SIG-M5 (cell line): Measurements from ENCODE around the gene PRICKLE4.

Experiments used
- DNase-seq: peaks from one replicate; lab custom pipeline; 2025; lab: John Stamatoyannopoulos, UW

PRICKLE4 gene

DNA sequence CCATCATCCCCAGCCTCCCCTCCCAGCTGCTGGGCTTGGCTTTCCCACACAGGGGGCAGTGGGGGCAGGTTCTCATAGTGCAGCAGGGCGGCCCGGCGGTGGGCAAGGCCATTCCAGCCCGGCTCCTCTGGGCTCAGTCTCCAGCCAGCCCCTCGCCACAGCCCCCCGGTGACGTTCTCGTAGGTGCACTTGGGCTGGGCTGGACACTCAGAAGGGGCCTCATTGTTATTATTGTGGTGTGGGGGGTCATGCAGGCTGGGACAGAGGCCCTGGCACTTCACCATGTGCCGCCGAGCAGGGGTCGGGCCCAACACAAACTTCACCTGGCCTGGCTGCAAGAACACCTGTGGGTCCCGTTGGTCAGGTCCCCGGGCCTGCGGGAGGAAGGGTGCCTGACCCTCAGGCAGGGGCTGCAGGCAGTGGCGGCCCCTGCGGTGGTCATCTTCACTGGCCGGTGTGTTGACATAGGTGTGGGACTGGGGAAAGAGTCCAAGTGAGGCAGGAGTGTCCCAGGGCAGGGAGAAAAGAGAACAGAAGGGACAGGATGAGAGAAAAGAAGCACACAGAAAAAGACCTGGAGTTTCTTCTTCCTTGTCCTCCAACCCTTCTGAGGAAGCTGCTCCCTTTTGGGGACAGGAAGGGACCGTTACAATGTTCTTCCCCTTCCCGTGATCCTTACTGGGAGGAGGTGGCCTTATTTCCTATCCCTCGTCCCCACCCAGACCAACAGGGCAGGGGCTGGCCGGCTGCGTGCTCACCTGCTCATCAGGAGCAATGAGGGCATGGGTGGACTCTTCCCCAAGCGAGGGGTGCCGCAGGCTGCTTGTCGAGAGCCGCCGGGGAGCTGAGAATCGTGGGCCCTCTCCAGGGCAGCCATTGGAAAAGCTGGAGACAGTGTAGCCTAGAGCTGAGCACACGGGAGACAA, 9.3 kb upstream of the PRICKLE4 start:
- DNase-seq: no peak

- no peak for DNase-seq
Observed at GRCh38 chr6:41774841-41775240, 5.7 kb upstream of the PRICKLE4 start.

DNA sequence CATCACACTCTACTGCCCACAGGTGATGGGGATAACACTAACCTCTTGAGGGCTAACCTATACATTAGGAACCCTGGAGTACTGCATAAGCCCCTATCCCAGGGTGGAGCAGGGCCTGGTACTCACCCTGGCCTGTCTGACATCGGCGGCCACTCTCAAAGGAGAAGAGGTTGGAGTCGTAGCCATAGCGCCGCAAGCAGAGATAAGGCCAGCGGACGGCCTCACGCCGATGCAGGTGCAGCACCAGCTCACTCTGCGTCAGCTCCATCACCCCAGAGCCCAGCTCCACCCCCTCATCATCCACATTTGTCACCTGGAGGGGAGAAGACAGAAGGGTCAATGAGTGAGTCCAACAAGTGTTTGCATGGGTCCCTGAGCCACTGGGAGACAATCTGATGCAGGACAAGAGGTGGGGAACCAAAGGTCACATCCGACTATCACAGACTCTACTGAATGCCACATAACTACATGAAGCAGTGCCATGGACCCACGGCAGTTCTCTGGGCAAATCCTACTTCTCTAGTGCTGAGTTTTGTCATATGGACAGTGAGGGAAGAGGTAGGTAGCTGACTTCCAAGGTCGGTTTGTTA, 5.2 kb upstream of the PRICKLE4 start:
- no peak for DNase-seq

DNA sequence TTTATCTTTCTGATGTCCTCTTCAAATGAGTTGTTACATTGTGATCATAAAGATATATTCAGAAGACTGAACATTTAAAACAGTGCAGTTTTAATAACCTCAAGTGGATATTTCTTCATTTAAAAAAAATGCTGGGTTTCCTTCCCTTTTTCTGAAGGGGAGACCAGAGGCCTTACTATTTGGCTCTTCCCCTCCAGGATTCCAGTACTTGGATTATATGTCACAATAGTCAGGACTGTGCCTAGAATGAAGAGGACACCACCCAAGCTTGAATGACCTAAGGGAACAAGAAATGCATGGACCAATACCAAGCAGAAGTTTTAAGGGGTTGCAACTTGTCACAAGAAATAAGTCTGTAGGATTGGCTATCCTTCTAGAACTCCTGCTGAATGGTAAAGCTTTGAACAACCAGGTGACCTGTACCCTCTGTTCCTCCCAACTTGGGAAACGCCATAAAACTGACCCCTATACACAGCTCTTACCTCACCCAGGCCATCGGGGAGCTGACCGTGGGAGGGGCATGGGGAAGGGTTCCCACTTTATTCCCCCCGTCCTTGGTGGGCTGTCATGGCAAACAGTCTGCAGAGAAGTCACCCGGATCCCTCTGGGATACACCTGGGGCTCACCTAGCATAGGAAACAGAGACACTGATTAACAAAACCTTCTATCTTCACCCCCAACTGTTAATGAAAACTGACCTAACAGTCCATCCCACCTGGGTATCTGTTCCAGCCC, 2.9 kb upstream of the PRICKLE4 start:
- no peak for DNase-seq

- no peak for DNase-seq
Observed at GRCh38 chr6:41778895-41779294, 1.7 kb upstream of the PRICKLE4 start.

GRCh38 chr6:41779336-41779735, 1.2 kb upstream of the PRICKLE4 start:
- DNase-seq: no peak

- DNase-seq: peak; percentile 13
Observed at GRCh38 chr6:41779788-41780550, 613 bp upstream of the PRICKLE4 start, which contains the start of gene FRS3. Gene FRS3, minus strand, starts transcription at chr6:41779900. Its CDS starts 2,913 bp downstream, at chr6:41776987.

DNA sequence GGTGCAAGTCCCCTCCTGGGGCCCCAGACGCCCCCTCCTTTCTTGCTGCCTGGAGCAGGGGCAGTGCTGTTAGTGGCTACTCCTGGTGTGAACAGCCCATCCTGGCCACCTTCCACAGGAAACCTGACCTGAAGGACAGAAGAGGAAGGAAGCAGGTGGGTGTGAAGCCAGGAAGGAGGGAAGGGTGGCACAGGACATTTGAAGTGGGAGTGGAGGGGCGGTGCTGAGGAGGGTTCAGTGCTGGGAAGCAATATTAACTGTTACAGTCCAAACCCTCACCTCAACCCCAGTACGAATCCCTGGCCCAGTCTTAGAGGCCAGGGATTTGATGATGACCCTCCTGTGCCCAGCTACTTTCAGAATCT, 766 bp downstream of the PRICKLE4 start:
- no peak for DNase-seq

DNA sequence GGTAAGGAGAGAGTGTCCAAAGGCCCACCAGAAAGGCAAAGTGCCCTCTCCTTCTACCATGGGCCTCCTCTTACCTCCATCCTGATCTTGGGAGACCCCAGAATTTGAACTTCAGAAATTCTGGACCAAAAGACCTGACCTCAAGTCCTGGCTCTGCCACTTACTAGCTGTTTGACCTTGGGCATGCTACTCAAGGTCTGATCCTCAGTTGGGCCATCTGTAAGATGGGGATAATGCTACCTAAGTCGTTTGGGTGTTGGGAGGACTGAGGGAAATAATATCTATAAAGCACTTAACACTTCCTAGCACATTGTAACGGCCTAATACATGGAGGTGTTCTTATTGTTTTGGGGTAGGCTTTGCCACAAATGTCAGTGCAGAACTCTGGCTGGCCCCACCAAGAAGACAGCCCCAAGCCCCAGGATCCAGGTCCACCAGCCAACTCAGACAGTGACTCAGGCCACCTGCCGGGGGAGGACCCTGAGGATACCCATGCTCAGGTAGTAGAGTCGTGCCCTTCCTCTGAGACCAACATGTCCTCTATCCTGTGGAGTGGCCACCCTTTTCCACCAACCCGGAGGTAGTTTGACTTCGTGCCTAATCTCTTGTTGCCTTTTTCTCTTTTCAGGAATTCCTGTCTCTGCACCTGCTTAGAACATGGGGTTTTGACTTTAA, 2.7 kb downstream of the PRICKLE4 start:
- no peak for DNase-seq

DNA sequence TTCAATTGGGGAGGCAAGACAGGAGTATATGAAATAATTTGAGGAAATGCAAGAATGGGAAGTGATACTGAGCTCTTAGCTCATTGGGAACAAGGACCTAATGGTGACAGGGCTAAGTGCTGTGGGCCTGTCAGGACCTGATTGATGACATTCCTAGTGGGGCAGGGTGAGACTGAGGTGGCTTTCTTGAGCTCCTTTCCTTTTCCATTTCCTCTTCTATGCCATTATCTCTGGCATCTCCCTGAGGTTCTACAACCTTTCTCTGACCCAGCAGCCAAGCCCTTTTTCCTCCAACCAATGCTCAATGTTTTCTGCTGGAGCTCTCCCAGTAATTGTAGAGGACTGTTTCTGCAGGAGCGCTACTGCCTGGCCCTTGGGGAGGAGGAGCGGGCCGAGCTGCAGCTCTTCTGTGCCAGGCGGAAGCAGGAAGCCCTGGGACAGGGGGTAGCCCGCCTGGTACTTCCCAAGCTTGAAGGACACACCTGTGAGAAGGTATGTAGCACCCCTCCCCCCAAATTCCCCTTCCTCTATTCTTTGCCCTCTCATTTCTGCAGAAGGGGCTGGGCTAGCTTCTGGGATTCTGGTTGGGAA, 4.1 kb downstream of the PRICKLE4 start:
- DNase-seq: no peak

DNA sequence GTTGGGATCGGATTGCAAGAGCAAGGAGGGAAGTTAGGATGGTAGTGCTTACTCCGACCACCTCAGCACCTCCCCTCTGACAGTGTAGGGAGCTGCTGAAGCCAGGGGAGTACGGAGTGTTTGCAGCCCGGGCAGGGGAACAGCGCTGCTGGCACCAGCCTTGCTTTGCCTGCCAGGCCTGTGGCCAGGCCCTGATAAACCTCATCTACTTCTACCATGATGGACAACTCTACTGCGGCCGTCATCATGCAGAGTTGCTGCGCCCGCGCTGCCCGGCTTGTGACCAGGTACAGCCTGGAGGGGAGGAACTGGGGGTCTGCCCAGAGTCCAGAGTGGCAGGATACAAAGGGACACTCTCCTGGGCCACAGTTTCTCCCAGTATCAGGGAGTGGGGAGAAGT, 4.7 kb downstream of the PRICKLE4 start:
- no peak for DNase-seq

- no peak for DNase-seq
Observed at GRCh38 chr6:41785689-41786450, 5.3 kb downstream of the PRICKLE4 start.

- no peak for DNase-seq
Observed at GRCh38 chr6:41786451-41787218, 6.1 kb downstream of the PRICKLE4 start.

- peak; percentile 71 for DNase-seq
Observed at GRCh38 chr6:41787219-41787917, 6.8 kb downstream of the PRICKLE4 start, which contains the start of gene TOMM6. Gene TOMM6, plus strand, starts transcription at chr6:41787694. Its CDS starts 4 bp downstream, at chr6:41787698.

- no peak for DNase-seq
Observed at GRCh38 chr6:41789390-41789724, 8.8 kb downstream of the PRICKLE4 start.

- DNase-seq: peak; percentile 6
Observed at GRCh38 chr6:41790045-41790444, 9.5 kb downstream of the PRICKLE4 start.

DNA sequence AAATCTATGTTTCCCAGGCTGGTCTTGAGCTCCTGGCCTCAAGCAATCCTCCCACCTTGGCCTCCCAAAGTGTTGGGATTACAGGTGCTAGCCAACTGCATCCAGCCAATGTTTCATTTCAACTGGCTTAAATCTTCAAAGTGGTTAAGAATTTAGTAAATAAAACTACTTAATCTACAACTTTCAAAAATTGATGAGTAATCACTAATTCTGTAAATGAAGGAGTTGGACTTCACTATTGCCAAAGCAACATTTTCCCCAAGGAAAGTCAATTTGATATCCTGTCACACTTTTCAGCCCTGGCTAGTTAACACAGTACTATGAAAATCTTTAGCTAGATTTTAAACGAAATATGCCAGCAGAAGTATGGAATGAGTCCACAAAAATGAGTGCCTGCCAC, 10.7 kb downstream of the PRICKLE4 start:
- DNase-seq: no peak

- no peak for DNase-seq
Observed at GRCh38 chr6:41791984-41792383, 11.4 kb downstream of the PRICKLE4 start.

GRCh38 chr6:41796474-41796873, 15.9 kb downstream of the PRICKLE4 start:
- no peak for DNase-seq
